WERI-Rb-1 (cell line): ENCODE results near the gene C1QTNF6.

Experiments
- DNase-seq: peaks from one replicate; pipeline ENCODE4 v3.0.0-alpha.2; 2020
- H3K27ac ChIP-seq: fragments of 250-450 bp; sonication (Bioruptor Pico); 2 replicates; pipeline ENCODE4 v1.5.1; 2020; ENCODE audit warnings: mild to moderate bottlenecking, moderate library complexity
- H3K27me3 ChIP-seq: fragments of 250-450 bp; sonication (Bioruptor Pico); 2 replicates; pipeline ENCODE4 v1.5.1; 2021; ENCODE audit warnings: mild to moderate bottlenecking, low read depth, moderate library complexity; ENCODE audit not compliant: insufficient read depth, severe bottlenecking
- H3K36me3 ChIP-seq: fragments of 250-450 bp; sonication (Bioruptor Pico); 2 replicates; pipeline ENCODE4 v1.5.1; 2020; ENCODE audit warnings: mild to moderate bottlenecking, moderate library complexity
- H3K4me3 ChIP-seq: 2 replicates; pipeline ENCODE4 v1.5.1; 2011; ENCODE audit warnings: low read depth, mild to moderate bottlenecking, control low read depth, low read length
- H3K9me3 ChIP-seq: fragments of 250-450 bp; sonication (Bioruptor Pico); 2 replicates; pipeline ENCODE4 v1.5.1; 2021; ENCODE audit warnings: mild to moderate bottlenecking, moderate library complexity; ENCODE audit not compliant: severe bottlenecking
- TF ChIP-seq, protein P1 (sequence below): IDR thresholded peaks from 2 replicates; pipeline ENCODE4 v1.5.1; 2011; ENCODE audit warnings: low read depth, mild to moderate bottlenecking, control low read depth, inconsistent platforms, low read length

C1QTNF6 gene

DNA sequence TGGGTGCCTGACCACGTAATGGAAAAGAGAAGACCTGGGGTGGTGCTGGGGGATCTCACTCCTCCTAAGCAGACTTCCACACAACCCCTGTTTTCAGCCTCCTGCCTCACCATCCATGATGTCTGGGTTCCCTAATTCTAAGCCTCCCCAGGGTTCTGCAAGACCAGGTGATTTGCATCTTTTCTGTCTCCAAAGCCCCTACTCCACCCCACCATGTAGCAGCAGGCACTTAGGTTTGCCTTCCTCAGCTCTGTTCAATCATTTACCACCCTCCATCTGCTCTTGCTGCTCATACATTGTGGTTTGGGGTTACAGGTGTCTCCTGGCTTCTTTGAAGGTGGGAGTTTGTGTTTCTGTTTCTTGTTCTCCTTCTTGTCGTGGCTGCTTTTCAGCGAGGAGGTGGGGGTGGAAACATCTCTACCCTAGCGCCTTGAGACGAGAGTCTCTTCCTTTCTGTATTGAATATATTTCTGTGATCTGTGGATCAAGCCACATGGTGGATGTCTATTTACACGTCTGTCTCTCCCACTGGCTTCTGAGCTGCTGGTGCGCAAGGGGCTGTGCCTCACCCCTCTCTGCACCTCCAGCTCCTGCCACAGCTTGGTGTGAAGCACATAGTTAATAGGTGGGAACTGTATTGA is 30.8 kb upstream of the C1QTNF6 start:
- H3K4me3 ChIP-seq = no peak overlapping the region
- no peaks in the 10 kb centered on the region for H3K36me3 ChIP-seq
- DNase-seq = no peak
- H3K9me3 ChIP-seq = no peaks in the 10 kb centered on the region
- no peak overlapping the region for H3K27ac ChIP-seq
- H3K27me3 ChIP-seq = no peaks in the 10 kb centered on the region
- TF ChIP-seq, protein P1, sequence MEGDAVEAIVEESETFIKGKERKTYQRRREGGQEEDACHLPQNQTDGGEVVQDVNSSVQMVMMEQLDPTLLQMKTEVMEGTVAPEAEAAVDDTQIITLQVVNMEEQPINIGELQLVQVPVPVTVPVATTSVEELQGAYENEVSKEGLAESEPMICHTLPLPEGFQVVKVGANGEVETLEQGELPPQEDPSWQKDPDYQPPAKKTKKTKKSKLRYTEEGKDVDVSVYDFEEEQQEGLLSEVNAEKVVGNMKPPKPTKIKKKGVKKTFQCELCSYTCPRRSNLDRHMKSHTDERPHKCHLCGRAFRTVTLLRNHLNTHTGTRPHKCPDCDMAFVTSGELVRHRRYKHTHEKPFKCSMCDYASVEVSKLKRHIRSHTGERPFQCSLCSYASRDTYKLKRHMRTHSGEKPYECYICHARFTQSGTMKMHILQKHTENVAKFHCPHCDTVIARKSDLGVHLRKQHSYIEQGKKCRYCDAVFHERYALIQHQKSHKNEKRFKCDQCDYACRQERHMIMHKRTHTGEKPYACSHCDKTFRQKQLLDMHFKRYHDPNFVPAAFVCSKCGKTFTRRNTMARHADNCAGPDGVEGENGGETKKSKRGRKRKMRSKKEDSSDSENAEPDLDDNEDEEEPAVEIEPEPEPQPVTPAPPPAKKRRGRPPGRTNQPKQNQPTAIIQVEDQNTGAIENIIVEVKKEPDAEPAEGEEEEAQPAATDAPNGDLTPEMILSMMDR = no peak

DNA sequence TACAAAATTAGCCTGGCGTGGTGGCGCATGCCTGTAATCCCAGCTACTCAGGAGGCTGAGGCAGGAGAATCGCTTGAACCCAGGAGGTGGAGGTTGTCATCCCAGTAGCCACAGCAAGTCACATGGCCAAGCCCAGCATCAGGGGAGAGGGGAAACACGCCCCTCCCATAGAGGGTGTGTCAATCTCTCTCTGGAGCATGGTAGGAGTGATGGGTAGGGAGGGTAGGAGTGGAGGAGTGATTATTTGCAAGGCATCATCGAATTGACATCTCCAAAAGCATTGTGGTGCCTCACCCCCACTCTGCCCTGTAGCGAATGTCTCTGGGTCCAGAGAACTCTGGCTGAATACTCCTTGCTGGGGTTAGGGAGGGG is 30.3 kb upstream of the C1QTNF6 start:
- TF ChIP-seq, protein P1 = no peak
- no peak for DNase-seq
- H3K36me3 ChIP-seq = no peaks in the 10 kb centered on the region
- H3K4me3 ChIP-seq = no peak overlapping the region
- no peaks in the 10 kb centered on the region for H3K27me3 ChIP-seq
- no peak overlapping the region for H3K27ac ChIP-seq
- H3K9me3 ChIP-seq = no peaks in the 10 kb centered on the region

DNA sequence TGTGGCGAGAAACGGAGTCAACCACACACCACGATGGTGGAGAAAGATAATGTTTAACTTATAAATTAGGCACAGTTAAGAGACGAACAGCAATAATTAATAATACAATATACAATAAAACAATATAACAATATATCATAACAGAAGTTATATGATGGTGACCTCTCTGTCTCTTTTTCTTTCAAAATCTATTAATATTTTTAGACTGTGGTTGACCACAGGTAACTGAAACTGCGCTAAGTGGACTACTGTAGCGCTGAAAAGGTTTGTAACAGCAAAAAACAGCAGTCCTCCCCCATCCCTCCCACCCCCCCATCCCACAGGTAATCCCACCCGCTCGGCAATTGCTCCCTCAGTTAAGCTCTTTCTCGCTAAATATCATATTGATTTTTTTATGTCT is 27.8 kb upstream of the C1QTNF6 start:
- no peak overlapping the region for H3K27ac ChIP-seq
- DNase-seq = no peak

DNA sequence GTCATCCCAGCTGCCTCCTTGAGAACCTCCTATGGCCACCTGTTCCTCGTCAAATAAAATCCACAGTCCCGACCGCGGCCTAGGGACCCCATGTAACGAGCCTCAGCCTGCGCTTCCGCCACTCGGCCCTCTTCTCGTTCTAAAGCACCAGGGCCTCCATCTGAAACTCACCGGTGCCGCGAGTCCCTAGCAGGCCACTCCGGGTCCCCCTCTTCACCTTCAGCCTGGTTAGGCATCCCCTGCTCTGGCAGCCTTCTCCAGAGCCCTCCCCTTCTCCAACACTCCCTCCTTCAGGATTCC is 26.6 kb upstream of the C1QTNF6 start:
- no peaks in the 10 kb centered on the region for H3K27me3 ChIP-seq
- H3K9me3 ChIP-seq = no peaks in the 10 kb centered on the region
- no peak for DNase-seq
- H3K27ac ChIP-seq = no peak overlapping the region
- H3K36me3 ChIP-seq = no peaks in the 10 kb centered on the region
- no peak overlapping the region for H3K4me3 ChIP-seq
- TF ChIP-seq, protein P1 = no peak

More for the DNA sequence above, 27.8 kb upstream of the C1QTNF6 start:
- Histone ChIP-seq H3K4me3 (no peak overlapping the region), H3K9me3 (no peaks in the 10 kb centered on the region), H3K27me3 (no peaks in the 10 kb centered on the region), H3K36me3 (no peaks in the 10 kb centered on the region)
- TF ChIP-seq, protein P1 = no peak

- Histone ChIP-seq H3K36me3 (no peaks in the 10 kb centered on the region), H3K4me3 (no peak overlapping the region), H3K9me3 (no peaks in the 10 kb centered on the region), H3K27me3 (no peaks in the 10 kb centered on the region), H3K27ac (no peak overlapping the region)
- DNase-seq = no peak
- TF ChIP-seq, protein P1 = no peak
Measured at GRCh38 chr22:37213941-37214730, 26.1 kb upstream of the C1QTNF6 start.
